HG03139 (cell line): ENCODE measurements around the gene CALHM1.

ENCODE experiments used
- ATAC-seq: cut with Tn5 transposase; IDR thresholded peaks from one replicate; pipeline ENCODE4 v1.9.1; 2021; ENCODE audit not compliant: unreplicated experiment

The CALHM1 gene

GRCh38 chr10:103456074-103456660, 2.5 kb downstream of the CALHM1 start:
- no peak for ATAC-seq

- ATAC-seq = no peak
These were observed 3.5 kb downstream of the CALHM1 start for GRCh38 chr10:103455235-103455634.

DNA sequence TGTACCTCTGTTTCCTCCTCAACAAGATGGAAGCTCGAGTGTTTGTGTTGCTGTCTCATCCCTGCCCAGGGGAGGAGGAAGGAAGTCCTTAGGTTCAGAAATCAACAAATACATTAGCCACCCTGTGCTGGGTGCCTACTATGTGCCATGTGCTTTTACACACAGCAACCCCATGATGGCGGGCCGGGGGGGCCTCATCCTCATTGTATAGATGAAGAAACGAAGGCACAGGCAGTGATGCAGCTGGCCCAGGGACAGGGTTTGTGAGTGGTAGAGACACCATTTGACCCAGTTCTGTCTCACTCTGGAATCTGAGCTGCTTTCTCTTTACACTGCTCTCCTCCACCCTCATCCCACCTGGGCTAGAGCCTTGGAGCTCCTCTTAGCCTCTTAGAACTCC, 4.7 kb downstream of the CALHM1 start:
- no peak for ATAC-seq

- peak; percentile 11 for ATAC-seq
These were observed 6.0 kb downstream of the CALHM1 start for GRCh38 chr10:103452506-103453230.

DNA sequence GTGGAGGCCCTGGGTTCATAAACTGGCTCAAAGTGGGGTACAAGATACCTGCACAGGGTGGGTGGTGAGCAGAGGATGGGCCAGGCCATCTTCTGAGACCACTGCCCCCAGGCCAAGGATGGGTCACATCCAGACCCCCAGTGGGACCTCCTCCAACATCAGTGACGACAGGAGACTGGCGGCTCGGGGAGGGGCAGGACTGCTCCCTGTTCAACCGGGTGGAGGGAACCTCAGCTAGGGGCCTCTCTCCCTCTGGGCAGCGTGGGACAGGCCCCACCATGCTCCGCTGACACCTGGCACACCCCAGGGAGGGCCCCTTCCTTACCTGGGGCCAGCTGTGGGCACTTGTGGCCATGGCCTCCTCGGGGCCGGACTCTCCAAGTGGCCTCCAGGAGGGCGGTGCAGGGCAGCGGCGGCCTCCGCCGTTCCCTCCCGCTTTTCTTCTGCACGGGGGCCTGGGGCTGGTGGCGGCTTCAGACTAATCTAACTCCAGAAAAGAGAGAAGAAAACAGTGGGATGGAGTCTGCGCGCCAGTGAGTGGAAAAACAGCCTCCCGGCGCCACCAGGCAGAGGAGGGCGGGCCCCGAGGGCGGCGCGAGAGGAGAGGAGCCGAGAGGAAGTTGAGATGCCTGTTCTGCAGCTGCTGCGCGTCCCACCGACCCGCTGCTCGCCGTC, 6.7 kb downstream of the CALHM1 start, which contains the start of gene CALHM2:
TSS of gene CALHM2 (minus strand) at position 540 of the 675 bp plus-strand sequence. CDS start 2,429 bp downstream, outside the sequence.
- peak; percentile 45 for ATAC-seq

GRCh38 chr10:103451091-103451813, 7.4 kb downstream of the CALHM1 start:
- ATAC-seq = no peak

- ATAC-seq = no peak
These were observed 8.5 kb downstream of the CALHM1 start for GRCh38 chr10:103450201-103450695.

DNA sequence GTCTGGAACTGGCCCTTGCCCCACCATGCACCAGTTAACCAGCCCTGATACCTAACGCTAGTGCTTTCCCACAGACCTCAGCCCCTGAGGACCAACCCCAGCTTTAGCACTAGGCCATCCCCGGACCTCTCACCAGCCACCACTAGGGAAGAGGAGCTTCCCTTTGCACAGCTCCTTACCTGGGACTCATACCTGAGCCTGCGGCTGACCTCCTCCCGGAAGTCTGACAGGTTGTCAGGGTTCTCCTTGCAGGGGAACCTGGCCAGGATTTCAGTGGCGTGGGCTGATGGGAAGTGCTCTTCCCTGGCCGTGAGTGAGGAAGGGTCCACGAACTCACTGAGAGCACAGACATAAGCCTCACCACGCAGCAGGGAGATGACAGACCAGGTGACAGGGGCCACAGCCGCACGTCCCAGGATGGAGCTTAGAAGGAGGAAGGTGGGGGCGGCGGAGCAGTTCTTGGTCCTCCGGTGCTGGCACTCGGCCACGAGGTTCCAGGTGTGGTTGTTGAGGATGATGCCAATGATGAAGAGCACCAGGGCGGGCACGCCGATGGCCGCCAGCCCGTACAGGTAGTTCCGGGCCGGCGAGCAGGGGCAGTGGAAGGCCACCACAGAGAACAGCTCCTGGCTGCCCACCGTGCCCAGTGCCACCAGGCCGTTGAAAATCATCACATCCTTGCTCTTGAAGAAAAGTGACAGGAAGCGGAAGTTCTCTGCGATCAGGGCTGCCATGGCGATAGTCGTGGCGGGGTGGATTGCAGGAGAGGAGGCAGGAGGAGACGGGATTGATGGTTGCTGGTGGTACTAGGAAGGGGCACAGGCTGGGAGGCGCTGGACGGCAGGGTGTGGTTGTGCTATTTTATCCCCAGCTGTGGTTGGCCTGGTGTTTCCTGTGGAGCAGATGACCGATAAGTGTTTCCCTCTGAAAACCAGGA, 9.2 kb downstream of the CALHM1 start:
- no peak for ATAC-seq

- ATAC-seq = no peak
These were observed 10.0 kb downstream of the CALHM1 start for GRCh38 chr10:103448746-103449145.

- no peak for ATAC-seq
These were observed 11.5 kb downstream of the CALHM1 start for GRCh38 chr10:103447187-103447586.

DNA sequence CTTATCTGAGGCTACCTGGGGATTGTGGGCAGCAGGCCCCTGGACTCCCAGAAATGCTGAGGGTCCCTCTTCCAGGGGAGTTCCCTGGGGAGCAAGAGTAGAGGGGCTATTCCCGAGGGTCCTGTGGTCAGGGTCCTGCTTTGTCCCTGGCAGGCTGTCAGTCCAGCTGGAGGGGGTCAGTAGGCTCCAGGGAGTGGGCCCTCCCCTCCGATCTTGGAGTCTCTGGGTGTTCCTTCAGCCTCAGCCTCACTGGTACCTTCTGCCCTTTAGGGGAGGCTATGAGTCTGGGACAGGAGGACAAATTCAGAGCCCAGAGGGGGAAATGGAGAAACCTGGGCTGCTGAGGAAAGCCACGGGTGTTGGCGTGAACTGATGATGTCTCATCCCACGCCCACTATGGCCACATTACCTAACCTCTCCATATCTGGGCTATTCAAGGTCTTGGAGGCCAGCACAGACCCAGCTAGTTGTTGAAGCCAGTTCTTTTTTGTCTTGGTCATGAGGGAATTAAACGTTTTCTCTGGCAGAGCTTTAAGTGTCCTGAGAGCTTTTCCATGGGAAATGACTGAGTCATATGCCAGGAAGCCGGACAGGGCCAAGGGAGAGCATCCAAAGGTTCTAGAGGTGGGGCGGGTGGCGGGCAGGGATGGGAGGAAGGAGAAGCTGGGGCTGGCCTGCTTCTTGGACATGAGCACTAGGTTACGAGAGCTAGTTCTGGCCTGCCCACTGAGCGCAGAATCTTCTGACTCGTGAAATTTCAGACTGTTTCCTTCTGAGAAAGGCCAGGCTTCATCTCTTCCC, 12.7 kb downstream of the CALHM1 start:
- ATAC-seq = no peak

DNA sequence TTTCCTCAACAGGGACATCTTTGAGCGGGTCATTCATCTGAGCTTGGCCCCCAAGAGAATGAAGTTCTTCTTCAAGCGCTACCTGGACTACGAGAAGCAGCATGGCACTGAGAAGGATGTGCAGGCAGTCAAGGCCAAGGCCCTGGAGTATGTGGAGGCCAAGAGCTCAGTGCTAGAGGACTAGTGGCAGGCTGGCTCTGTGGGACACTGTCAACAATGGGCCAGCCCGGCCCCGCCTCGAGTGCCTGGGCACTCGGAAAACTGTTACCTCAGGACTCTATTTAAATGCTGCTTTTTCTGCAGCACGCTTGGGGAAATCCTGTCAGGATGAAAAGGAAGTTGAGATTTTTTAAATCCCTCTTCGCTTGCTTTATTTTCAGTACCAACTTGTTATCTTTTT, 13.3 kb downstream of the CALHM1 start:
- ATAC-seq = no peak

GRCh38 chr10:103444478-103444877, 14.2 kb downstream of the CALHM1 start:
- ATAC-seq = no peak

DNA sequence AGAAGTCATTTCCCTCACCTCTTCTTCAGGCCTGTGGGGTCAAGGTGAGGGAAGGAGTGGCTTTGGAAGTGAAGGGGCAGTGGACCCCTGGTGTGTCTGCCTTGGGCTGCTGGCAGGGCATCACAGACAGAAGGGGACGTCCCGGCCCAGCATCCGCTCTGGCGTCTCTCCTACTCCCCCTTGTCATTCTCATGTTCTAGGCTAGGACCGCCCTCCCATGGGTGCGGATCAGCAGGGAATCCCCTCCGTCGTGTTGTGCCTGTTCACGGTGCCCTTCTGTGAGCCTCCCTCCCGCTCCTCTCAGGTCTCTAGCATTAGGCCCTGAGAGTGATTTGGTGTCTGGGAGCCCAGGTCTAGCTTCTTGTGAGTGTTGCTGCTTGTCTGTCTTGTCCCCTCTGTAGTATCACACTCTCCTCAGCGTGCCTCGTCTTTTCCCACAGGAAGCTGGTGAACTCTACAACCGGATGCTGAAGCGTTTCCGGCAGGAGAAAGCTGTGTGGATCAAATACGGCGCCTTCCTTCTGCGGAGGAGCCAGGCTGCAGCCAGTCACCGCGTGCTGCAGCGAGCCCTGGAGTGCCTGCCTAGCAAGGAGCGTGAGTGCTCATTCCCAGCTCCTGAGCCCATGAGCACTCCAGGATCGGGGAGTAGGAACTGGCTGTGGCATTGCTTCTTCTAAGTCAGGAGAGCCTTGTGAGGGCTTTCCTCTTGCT, 15.1 kb downstream of the CALHM1 start:
- ATAC-seq = no peak

- no peak for ATAC-seq
These were observed 16.7 kb downstream of the CALHM1 start for GRCh38 chr10:103442031-103442461.

DNA sequence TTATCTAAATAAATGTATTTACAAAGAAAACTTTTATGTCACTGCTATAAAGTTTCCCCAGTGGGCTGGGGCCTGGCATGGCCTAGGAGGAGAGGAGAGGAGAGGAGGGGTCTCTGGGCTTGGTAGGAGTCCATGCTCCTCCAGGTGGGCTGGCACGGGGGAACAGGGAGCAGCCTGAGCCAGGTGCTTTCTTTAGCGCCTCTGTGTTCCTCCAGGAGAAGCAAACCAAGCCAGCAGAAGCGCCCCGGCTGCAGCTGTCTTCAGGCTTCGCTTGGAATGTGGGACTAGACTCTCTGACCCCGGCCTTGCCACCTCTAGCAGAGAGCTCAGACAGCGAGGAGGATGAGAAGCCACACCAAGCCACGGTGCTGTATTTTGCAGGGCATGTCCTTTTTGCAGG, 17.1 kb downstream of the CALHM1 start:
- no peak for ATAC-seq

DNA sequence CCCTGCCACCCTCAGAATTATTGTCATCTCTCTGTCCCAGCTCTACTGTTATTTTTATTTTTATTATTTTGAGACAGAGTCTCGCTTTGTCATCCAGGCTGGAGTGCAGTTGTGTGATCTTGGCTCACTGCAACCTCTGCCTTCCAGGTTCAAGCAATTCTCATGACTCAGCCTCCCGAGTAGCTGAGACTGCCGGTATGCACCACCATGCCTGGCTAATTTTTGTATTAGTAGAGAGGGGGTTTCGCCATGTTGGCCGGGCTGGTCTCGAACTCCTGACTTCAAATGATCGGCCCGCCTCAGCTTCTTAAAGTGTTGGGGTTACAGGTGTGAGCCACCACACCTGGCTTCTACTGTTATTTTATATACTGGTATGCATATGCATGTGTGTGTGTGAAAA, 17.5 kb downstream of the CALHM1 start:
- ATAC-seq = no peak

DNA sequence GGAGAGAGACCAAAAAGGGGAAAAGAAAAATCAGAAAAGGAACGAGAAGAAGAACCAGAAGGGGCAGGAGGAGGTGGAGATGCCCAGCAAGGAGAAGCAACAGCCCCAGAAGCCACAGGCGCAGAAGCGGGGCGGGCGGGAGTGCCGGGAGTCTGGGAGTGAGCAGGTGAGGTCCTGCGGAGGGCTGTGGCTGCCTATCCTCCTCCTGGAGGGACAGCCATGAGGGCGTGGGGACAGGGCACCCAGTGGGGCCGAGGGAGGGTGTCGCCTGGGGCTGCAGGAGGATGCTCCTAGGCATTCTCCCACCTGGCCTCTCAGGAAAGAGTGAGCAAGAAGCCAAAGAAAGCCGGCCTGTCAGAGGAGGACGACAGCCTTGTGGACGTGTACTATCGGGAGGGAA, 18.3 kb downstream of the CALHM1 start:
- ATAC-seq = no peak

DNA sequence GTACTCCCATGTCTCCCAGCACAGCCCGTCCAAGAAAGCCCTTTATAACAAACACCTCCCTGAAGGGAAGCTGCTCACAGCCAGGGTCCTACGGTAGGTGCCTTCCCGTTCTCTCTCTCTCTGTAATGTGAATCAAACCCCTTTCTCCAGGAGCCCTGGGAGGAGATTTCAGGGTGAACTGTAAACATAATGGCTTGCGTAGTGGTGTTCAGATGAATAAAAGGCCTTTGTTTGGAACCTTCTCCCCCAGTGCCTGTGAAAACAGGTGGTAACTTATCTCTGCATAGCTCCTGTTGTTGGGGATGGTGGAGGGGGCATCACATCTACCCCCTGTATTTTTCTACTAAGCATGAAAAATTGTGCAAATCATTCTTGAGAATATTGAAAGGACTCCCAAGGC, 18.9 kb downstream of the CALHM1 start:
- no peak for ATAC-seq
